Measurements from ENCODE around the gene DSCAML1. TPM values are rescaled to one million over a fixed set of nuclear protein-coding genes. Genes with fewer than 3 reads are reported as not detected.

The DSCAML1 gene
- total RNA-seq, 1 donor from 2014 or later, result 0.09 TPM

- H3K36me3 Mint-ChIP-seq (ENCODE audit: low read depth), result peaks cover 2% of the 10 kb centered on the region
- no peak overlapping the region for H3K4me3 Mint-ChIP-seq
- DNase-seq (ENCODE audit: low read depth, low spot score), result no peak
- H3K27me3 Mint-ChIP-seq (ENCODE audit: low read depth), result peaks cover 6% of the 10 kb centered on the region
- TF ChIP-seq CTCF (conservative IDR thresholded peaks at IDR 0.05), result no peak
- no peaks in the 10 kb centered on the region for H3K9me3 Mint-ChIP-seq
- H3K4me1 Mint-ChIP-seq, result peaks cover 9% of the 10 kb centered on the region
- H3K27ac Mint-ChIP-seq (ENCODE audit: unreplicated experiment), result no peak overlapping the region
These were observed 31.8 kb upstream of the DSCAML1 start for GRCh38 chr11:117828611-117829368.

GRCh38 chr11:117827521-117828511 is 30.8 kb upstream of the DSCAML1 start:
- peaks cover 2% of the 10 kb centered on the region for H3K36me3 Mint-ChIP-seq (ENCODE audit: low read depth)
- H3K4me3 Mint-ChIP-seq, result no peak overlapping the region
- no peak overlapping the region for H3K27ac Mint-ChIP-seq (ENCODE audit: unreplicated experiment)
- TF ChIP-seq CTCF (conservative IDR thresholded peaks at IDR 0.05), result no peak
- no peak for DNase-seq (ENCODE audit: low read depth, low spot score)
- H3K9me3 Mint-ChIP-seq, result no peaks in the 10 kb centered on the region
- H3K27me3 Mint-ChIP-seq (ENCODE audit: low read depth), result peaks cover 6% of the 10 kb centered on the region
- H3K4me1 Mint-ChIP-seq, result peaks cover 14% of the 10 kb centered on the region

DNA sequence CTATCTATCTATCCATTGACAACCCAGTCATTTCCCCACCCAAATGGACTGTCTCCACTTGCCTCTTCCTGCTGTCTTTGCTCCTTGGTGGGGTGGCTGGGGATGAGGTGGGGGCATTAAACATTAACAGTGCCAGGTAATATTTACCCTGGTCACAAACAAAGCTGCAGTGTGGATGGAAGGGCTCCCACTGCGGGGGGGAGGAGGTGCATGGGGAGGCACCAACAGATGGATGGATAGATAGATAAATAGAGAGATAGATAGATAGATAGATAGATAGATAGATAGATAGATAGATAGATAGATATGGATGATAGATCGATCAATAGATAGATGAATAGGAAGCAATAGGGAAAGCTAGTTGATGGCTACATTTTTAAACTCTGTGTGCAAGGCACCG is 29.8 kb upstream of the DSCAML1 start:
- H3K4me1 Mint-ChIP-seq, result peaks cover 10% of the 10 kb centered on the region
- no peak overlapping the region for H3K4me3 Mint-ChIP-seq
- no peak overlapping the region for H3K27ac Mint-ChIP-seq (ENCODE audit: unreplicated experiment)
- no peaks in the 10 kb centered on the region for H3K36me3 Mint-ChIP-seq (ENCODE audit: low read depth)
- no peak for DNase-seq (ENCODE audit: low read depth, low spot score)
- H3K9me3 Mint-ChIP-seq, result no peaks in the 10 kb centered on the region
- TF ChIP-seq CTCF (conservative IDR thresholded peaks at IDR 0.05), result no peak
- H3K27me3 Mint-ChIP-seq (ENCODE audit: low read depth), result peaks cover 6% of the 10 kb centered on the region

GRCh38 chr11:117826190-117826570 is 29.2 kb upstream of the DSCAML1 start:
- Mint-ChIP-seq H3K9me3 (no peaks in the 10 kb centered on the region), H3K27me3 (ENCODE audit: low read depth) (peaks cover 6% of the 10 kb centered on the region), H3K4me3 (no peak overlapping the region), H3K4me1 (peaks cover 5% of the 10 kb centered on the region), H3K36me3 (ENCODE audit: low read depth) (no peaks in the 10 kb centered on the region), H3K27ac (ENCODE audit: unreplicated experiment) (no peak overlapping the region)
- TF ChIP-seq CTCF (conservative IDR thresholded peaks at IDR 0.05), result no peak
- no peak for DNase-seq (ENCODE audit: low read depth, low spot score)

GRCh38 chr11:117825538-117826189 is 28.6 kb upstream of the DSCAML1 start:
- no peak overlapping the region for H3K4me3 Mint-ChIP-seq
- no peaks in the 10 kb centered on the region for H3K9me3 Mint-ChIP-seq
- H3K27me3 Mint-ChIP-seq (ENCODE audit: low read depth), result peaks cover 4% of the 10 kb centered on the region
- peaks cover 5% of the 10 kb centered on the region for H3K4me1 Mint-ChIP-seq
- TF ChIP-seq CTCF (conservative IDR thresholded peaks at IDR 0.05), result no peak
- H3K27ac Mint-ChIP-seq (ENCODE audit: unreplicated experiment), result no peak overlapping the region
- no peaks in the 10 kb centered on the region for H3K36me3 Mint-ChIP-seq (ENCODE audit: low read depth)
- no peak for DNase-seq (ENCODE audit: low read depth, low spot score)

Data from neural crest cell (in vitro differentiated cells).